HCT116 (cell line): ENCODE measurements around the gene PDCD1LG2. TPM values are rescaled to one million over a fixed set of nuclear protein-coding genes. Genes with fewer than 3 reads are reported as not detected.

Experiments
- ATAC-seq: fragments of 200-7000 bp; cut with Tn5 transposase; 2 replicates; pipeline ENCODE4 v1.9.1; 2020; ENCODE audit warnings: mild to moderate bottlenecking, moderate library complexity
- BruUV-seq: library from RNA; stranded (reverse); fragments of 400-500 nt; replicated peaks from 2 replicates; lab custom pipeline; 2021; lab: Mats Ljungman, UMichigan
- CTCF ChIA-PET: fragments of 300-600 bp; sonication (Branson Sonifier 250); formaldehyde crosslinking; loops from one replicate; lab custom pipeline; 2021; ENCODE audit warnings: antibody characterized with exemption; lab: Charles Lee
- POLR2A ChIA-PET: fragments of 300-600, 350-600 bp; sonication (Branson Sonifier 250); formaldehyde crosslinking; loops from one replicate; lab custom pipeline; 2021; ENCODE audit warnings: antibody characterized with exemption; lab: Charles Lee
- RAD21 ChIA-PET, 2 experiments: fragments of 300-600 bp; sonication (Branson Sonifier 250); formaldehyde crosslinking; loops; one replicate each; lab custom pipeline; 2023; ENCODE audit warnings: low total read pairs in 2 of 2; ENCODE audit not compliant: uncharacterized antibody in 2 of 2, unreplicated experiment in 2 of 2, low non-redundant PET in 1 of 2; lab: Charles Lee
- DNase-seq: peaks from one replicate; pipeline ENCODE4 v3.0.0-alpha.2; 2010; ENCODE audit warnings: low read depth, low spot score
- H2AFZ ChIP-seq: fragments of 200-600 bp; shearing (Covaris generic), sonication (generic); 2 replicates; pipeline ENCODE4 v1.6.1; 2017; ENCODE audit warnings: low read depth, mixed run types, mixed read lengths, antibody characterized with exemption, low read length; ENCODE audit not compliant: poor library complexity, severe bottlenecking
- H3K27ac ChIP-seq: 2 replicates; pipeline ENCODE4 v1.5.1; 2012; ENCODE audit warnings: low read depth, low read length
- H3K27me3 ChIP-seq: fragments of 200-600 bp; sonication (generic); 2 replicates; pipeline ENCODE4 v1.6.1; 2016; ENCODE audit warnings: mixed run types, low read length, mixed read lengths; ENCODE audit not compliant: insufficient read depth
- H3K36me3 ChIP-seq, 2 experiments: fragments of 200-500 bp in 1 of 2; fragments of 200-600 bp in 1 of 2; sonication (Bioruptor generic) in 1 of 2; sonication (generic) in 1 of 2; 2 replicates each; pipeline versions ENCODE4 v1.5.1 to v1.6.1; 2014 to 2016; ENCODE audit warnings: low read length in 2 of 2, inconsistent platforms in 1 of 2, mixed read lengths in 1 of 2, mixed run types in 1 of 2; ENCODE audit not compliant: insufficient read depth in 2 of 2, control insufficient read depth in 1 of 2
- H3K4me1 ChIP-seq, 2 experiments: fragments of 200-600 bp in 1 of 2; sonication (generic) in 1 of 2; 2 replicates each; pipeline versions ENCODE4 v1.5.1 to v1.6.1; 2012 to 2017; ENCODE audit warnings: low read length in 2 of 2, inconsistent platforms in 1 of 2, mild to moderate bottlenecking in 1 of 2, mixed read lengths in 1 of 2, mixed run types in 1 of 2, moderate library complexity in 1 of 2; ENCODE audit not compliant: insufficient read depth in 2 of 2, control insufficient read depth in 1 of 2
- H3K4me2 ChIP-seq: fragments of 200-600 bp; sonication (generic); 2 replicates; pipeline ENCODE4 v1.6.1; 2017; ENCODE audit warnings: mixed run types, low read length, mixed read lengths
- H3K4me3 ChIP-seq, 2 experiments: fragments of 200-600 bp in 1 of 2; sonication (generic) in 1 of 2; replicated peaks in 1 of 2; 2 replicates each; pipeline ENCODE4 v1.5.1; 2011 to 2016; ENCODE audit warnings: low read length in 2 of 2, control low read depth in 1 of 2, low read depth in 1 of 2, mild to moderate bottlenecking in 1 of 2, mixed read lengths in 1 of 2, mixed run types in 1 of 2
- H3K79me2 ChIP-seq: fragments of 200-600 bp; sonication (generic); 2 replicates; pipeline ENCODE4 v1.6.1; 2017; ENCODE audit warnings: mild to moderate bottlenecking, mixed run types, low read length, moderate library complexity, mixed read lengths; ENCODE audit not compliant: insufficient read depth
- H3K9ac ChIP-seq: fragments of 200-600 bp; sonication (generic); 2 replicates; pipeline ENCODE4 v1.6.1; 2016; ENCODE audit warnings: low read length, mixed read lengths
- H3K9me2 ChIP-seq: fragments of 200-600 bp; sonication (generic), shearing (Covaris generic); 2 replicates; pipeline ENCODE4 v1.6.1; 2017; ENCODE audit warnings: mixed run types, mild to moderate bottlenecking, moderate library complexity; ENCODE audit not compliant: insufficient read depth
- H3K9me3 ChIP-seq, 2 experiments: fragments of 200-500 bp in 1 of 2; fragments of 200-600 bp in 1 of 2; sonication (Bioruptor generic) in 1 of 2; sonication (generic) in 1 of 2; 2 replicates each; pipeline ENCODE4 v1.6.1; 2014 to 2017; ENCODE audit warnings: low read length in 2 of 2, mixed read lengths in 2 of 2, inconsistent platforms in 1 of 2, low read depth in 1 of 2, mild to moderate bottlenecking in 1 of 2, mixed run types in 1 of 2, moderate library complexity in 1 of 2; ENCODE audit not compliant: control insufficient read depth in 1 of 2, insufficient read depth in 1 of 2
- H4K20me1 ChIP-seq: fragments of 200-600 bp; sonication (generic), shearing (Covaris generic); 2 replicates; pipeline ENCODE4 v1.6.1; 2017; ENCODE audit warnings: mixed run types, mild to moderate bottlenecking, moderate library complexity; ENCODE audit not compliant: insufficient read depth
- CBX3 ChIP-seq: IDR thresholded peaks from 2 replicates; pipeline ENCODE4 v1.6.1; 2012; ENCODE audit warnings: low read depth
- EZH2 ChIP-seq: fragments of 200-600 bp; sonication (generic); IDR thresholded peaks from 2 replicates; pipeline ENCODE4 v1.6.1; 2017; ENCODE audit warnings: antibody characterized with exemption, mixed run types
- JUND ChIP-seq: IDR thresholded peaks from 2 replicates; pipeline ENCODE4 v1.6.1; 2012
- SIN3A ChIP-seq: IDR thresholded peaks from 2 replicates; pipeline ENCODE4 v1.6.1; 2012; ENCODE audit warnings: low read depth
- SP1 ChIP-seq: IDR thresholded peaks from 2 replicates; pipeline ENCODE4 v1.6.1; 2012; ENCODE audit warnings: low read depth
- TCF7L2 ChIP-seq: IDR thresholded peaks from 2 replicates; pipeline ENCODE4 v1.7.0; 2011; ENCODE audit warnings: borderline replicate concordance, inconsistent platforms; ENCODE audit not compliant: insufficient read depth, insufficient read length; ENCODE audit errors: extremely low read depth
- ZFX ChIP-seq: fragments of 450-650 bp; IDR thresholded peaks from 2 replicates; pipeline ENCODE4 v1.6.1; 2017
- ZNF274 ChIP-seq: fragments of 200-500 bp; sonication (Bioruptor generic); IDR thresholded peaks from 2 replicates; pipeline ENCODE4 v1.6.1; 2014; ENCODE audit warnings: mild to moderate bottlenecking, low read depth, low read length, inconsistent platforms
- intact Hi-C: fragments of 100-400 bp; cut with micrococcal nuclease; formaldehyde crosslinking; loops from 2 replicates; pipeline ENCODE4 v1.10.0; 2022
- total RNA-seq: library from RNA; stranded (reverse); gene quantifications from one replicate; pipeline ENCODE4 v1.2.1, GENCODE V29; 2021; ENCODE audit not compliant: unreplicated experiment
- TF ChIP-seq, protein P1 (sequence below): IDR thresholded peaks from 2 replicates; pipeline ENCODE4 v1.6.1; 2011; ENCODE audit warnings: mild to moderate bottlenecking, low read length, moderate library complexity; ENCODE audit not compliant: insufficient replicate concordance; ENCODE audit errors: extremely low read depth

PDCD1LG2 gene
- total RNA-seq, 1 experiment from 2014 or later = not detected

- no peak for TF ChIP-seq ZNF274
Measured at GRCh38 chr9:5563417-5563815, 53.1 kb downstream of the PDCD1LG2 start (continued).

GRCh38 chr9:5563886-5564285 is 53.6 kb downstream of the PDCD1LG2 start:
- no TSS peak for BruUV-seq
- intact Hi-C loops = no loop called here
- Histone ChIP-seq H3K36me3 (no peaks in the 10 kb centered on the region), H3K4me3 (no peak overlapping the region), H3K4me2 (no peak overlapping the region), H3K9me3 (no peaks in the 10 kb centered on the region), H3K27ac (no peak overlapping the region), H3K9ac (no peak overlapping the region), H3K27me3 (no peaks in the 10 kb centered on the region), H2AFZ (no peak overlapping the region), H3K79me2 (no peaks in the 10 kb centered on the region), H3K9me2 (no peaks in the 10 kb centered on the region), H4K20me1 (no peaks in the 10 kb centered on the region), H3K4me1 (no peaks in the 10 kb centered on the region)
- TF ChIP-seq JUND (no peak), SP1 (no peak), SIN3A (no peak), ZNF274 (no peak), CBX3 (no peak), EZH2 (no peak), TCF7L2 (no peak), ZFX (no peak)
- TF ChIP-seq, protein P1, sequence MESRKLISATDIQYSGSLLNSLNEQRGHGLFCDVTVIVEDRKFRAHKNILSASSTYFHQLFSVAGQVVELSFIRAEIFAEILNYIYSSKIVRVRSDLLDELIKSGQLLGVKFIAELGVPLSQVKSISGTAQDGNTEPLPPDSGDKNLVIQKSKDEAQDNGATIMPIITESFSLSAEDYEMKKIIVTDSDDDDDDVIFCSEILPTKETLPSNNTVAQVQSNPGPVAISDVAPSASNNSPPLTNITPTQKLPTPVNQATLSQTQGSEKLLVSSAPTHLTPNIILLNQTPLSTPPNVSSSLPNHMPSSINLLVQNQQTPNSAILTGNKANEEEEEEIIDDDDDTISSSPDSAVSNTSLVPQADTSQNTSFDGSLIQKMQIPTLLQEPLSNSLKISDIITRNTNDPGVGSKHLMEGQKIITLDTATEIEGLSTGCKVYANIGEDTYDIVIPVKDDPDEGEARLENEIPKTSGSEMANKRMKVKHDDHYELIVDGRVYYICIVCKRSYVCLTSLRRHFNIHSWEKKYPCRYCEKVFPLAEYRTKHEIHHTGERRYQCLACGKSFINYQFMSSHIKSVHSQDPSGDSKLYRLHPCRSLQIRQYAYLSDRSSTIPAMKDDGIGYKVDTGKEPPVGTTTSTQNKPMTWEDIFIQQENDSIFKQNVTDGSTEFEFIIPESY = no peak
- ChIA-PET RAD21 (no interaction called here), POLR2A (no interaction called here), CTCF (no interaction called here)
- DNase-seq = no peak
- ATAC-seq = no peak
